T-helper 17 cell (primary cell): ENCODE measurements around the gene BTNL2. TPM values are rescaled to one million over a fixed set of nuclear protein-coding genes. Genes with fewer than 3 reads are reported as not detected.

Experiments used
- ATAC-seq: fragments of 150-1000 bp; cut with Tn5 transposase; 2 replicates; pipeline ENCODE4 v1.10.0; 2021; ENCODE audit warnings: mild to moderate bottlenecking, moderate library complexity
- DNase-seq, 3 donors: peaks; one replicate each; pipeline versions ENCODE4 v3.0.0 to v3.0.0-alpha.2; 2020 to 2021
- H3K9me3 ChIP-seq: one replicate; pipeline ENCODE4 v1.7.0; 2013; ENCODE audit warnings: low read length, mild to moderate bottlenecking; ENCODE audit not compliant: control insufficient read depth, poor library complexity, severe bottlenecking
- H3K27ac Mint-ChIP-seq: one replicate; pipeline ENCODE4 v1.8.0; 2022; ENCODE audit warnings: mild to moderate bottlenecking, moderate library complexity, mixed read lengths
- H3K27me3 Mint-ChIP-seq: one replicate; pipeline ENCODE4 v1.8.0; 2022; ENCODE audit warnings: mixed read lengths
- H3K36me3 Mint-ChIP-seq: one replicate; pipeline ENCODE4 v1.8.0; 2022; ENCODE audit warnings: low read depth, mixed read lengths
- H3K4me1 Mint-ChIP-seq: one replicate; pipeline ENCODE4 v1.8.0; 2022; ENCODE audit warnings: mild to moderate bottlenecking, mixed read lengths
- H3K4me3 Mint-ChIP-seq: one replicate; pipeline ENCODE4 v1.8.0; 2022; ENCODE audit warnings: mild to moderate bottlenecking, moderate library complexity, mixed read lengths
- total RNA-seq, 4 donors: library from RNA in 2 of 4; stranded (reverse) in 2 of 4; gene quantifications; one replicate each; pipeline ENCODE4 v1.2.3 and lab custom pipeline; 2022 to 2026

Gene BTNL2
- total RNA-seq, 2 donors from 2014 or later: not detected

GRCh38 chr6:32405656-32406055 is 1.3 kb downstream of the BTNL2 start:
- H3K9me3 ChIP-seq: no peaks in the 10 kb centered on the region
- DNase-seq (no peak), ATAC-seq (no peak)
- H3K4me1 Mint-ChIP-seq: peaks cover 3% of the 10 kb centered on the region
- peaks cover 64% of the 10 kb centered on the region for H3K27me3 Mint-ChIP-seq
- no peak overlapping the region for H3K27ac Mint-ChIP-seq
- H3K36me3 Mint-ChIP-seq: no peaks in the 10 kb centered on the region
- no peak overlapping the region for H3K4me3 Mint-ChIP-seq

- peaks cover 67% of the 10 kb centered on the region for H3K27me3 Mint-ChIP-seq
- H3K27ac Mint-ChIP-seq: no peak overlapping the region
- H3K9me3 ChIP-seq: no peaks in the 10 kb centered on the region
- no peak overlapping the region for H3K4me3 Mint-ChIP-seq
- H3K36me3 Mint-ChIP-seq: peaks cover 4% of the 10 kb centered on the region
- no peak for ATAC-seq
- no peak for DNase-seq
- peaks cover 3% of the 10 kb centered on the region for H3K4me1 Mint-ChIP-seq
Measured at GRCh38 chr6:32402812-32403211, 4.2 kb downstream of the BTNL2 start.

- DNase-seq (no peak), ATAC-seq (no peak)
- no peak overlapping the region for H3K4me3 Mint-ChIP-seq
- no peaks in the 10 kb centered on the region for H3K9me3 ChIP-seq
- H3K4me1 Mint-ChIP-seq: peaks cover 3% of the 10 kb centered on the region
- H3K27me3 Mint-ChIP-seq: peaks cover 53% of the 10 kb centered on the region
- H3K27ac Mint-ChIP-seq: no peak overlapping the region
- H3K36me3 Mint-ChIP-seq: peaks cover 4% of the 10 kb centered on the region
Measured at GRCh38 chr6:32401284-32401963, 5.6 kb downstream of the BTNL2 start.

DNA sequence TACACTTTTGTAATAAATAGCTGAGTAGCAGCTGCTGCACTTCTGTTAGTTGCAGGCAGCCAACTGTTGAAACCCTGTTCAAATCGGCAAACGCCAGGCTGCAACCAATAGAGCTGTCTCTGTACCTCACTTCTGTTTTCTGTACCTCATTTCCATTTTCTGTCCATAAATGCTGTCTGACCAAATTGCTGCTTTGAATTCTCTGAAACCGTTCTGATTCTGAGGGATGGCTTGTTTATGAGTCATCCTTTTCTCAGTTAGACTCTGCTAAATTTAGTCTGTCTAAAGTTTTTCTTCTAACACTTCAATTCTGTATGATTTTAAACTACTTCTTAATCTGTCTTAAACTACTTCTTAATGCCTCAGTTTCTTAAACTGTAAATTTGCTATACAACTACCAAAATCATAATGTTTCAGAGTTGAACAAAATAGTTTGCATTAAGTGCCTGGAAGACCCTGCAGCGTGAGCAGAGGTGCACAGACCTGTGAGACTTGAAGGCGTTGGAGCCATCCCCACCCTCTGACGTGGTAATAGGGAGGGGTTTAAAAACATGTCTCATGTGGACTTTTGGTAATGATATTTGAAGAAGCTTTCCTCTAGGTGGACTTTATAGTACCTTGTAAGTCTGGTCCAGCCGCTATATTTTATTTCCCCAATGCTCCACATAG is 9.6 kb downstream of the BTNL2 start:
- ATAC-seq: no peak
- no peak for DNase-seq
- H3K27ac Mint-ChIP-seq: no peak overlapping the region

GRCh38 chr6:32396028-32396427 is 11.0 kb downstream of the BTNL2 start:
- Mint-ChIP-seq H3K4me3 (no peak overlapping the region), H3K27me3 (peaks cover 42% of the 10 kb centered on the region), H3K27ac (no peak overlapping the region), H3K4me1 (no peaks in the 10 kb centered on the region), H3K36me3 (peaks cover 4% of the 10 kb centered on the region)
- ATAC-seq (no peak), DNase-seq (no peak)
- no peaks in the 10 kb centered on the region for H3K9me3 ChIP-seq

More for the DNA sequence above, 9.6 kb downstream of the BTNL2 start:
- H3K4me3 Mint-ChIP-seq: no peak overlapping the region
- no peaks in the 10 kb centered on the region for H3K9me3 ChIP-seq
- H3K36me3 Mint-ChIP-seq: peaks cover 4% of the 10 kb centered on the region
- H3K27me3 Mint-ChIP-seq: peaks cover 46% of the 10 kb centered on the region
- peaks cover 3% of the 10 kb centered on the region for H3K4me1 Mint-ChIP-seq

GRCh38 chr6:32393665-32394420 is 13.1 kb downstream of the BTNL2 start:
- DNase-seq (no peak), ATAC-seq (no peak)
- H3K36me3 Mint-ChIP-seq: no peaks in the 10 kb centered on the region
- no peak overlapping the region for H3K27ac Mint-ChIP-seq
- H3K4me3 Mint-ChIP-seq: no peak overlapping the region
- H3K27me3 Mint-ChIP-seq: peaks cover 41% of the 10 kb centered on the region
- H3K4me1 Mint-ChIP-seq: no peaks in the 10 kb centered on the region
- H3K9me3 ChIP-seq: no peaks in the 10 kb centered on the region

DNA sequence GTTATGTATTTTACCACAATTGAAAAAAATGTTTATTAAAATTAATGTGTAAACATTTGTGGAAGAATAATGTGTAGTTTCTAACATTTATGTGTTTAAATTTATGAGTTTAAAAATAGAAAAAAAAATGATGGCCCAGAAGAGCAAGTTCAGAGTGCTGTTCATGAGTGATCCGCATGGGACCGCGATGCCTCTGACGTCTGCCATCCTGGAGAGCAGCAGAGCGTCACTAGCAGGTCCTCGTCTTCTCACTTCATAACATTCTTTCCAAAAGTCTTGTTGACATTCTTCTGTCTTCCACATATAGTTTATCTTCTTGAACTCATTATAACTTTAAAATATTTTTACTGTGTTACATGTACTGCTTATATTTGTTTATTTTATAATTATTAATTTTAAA is 15.5 kb downstream of the BTNL2 start:
- no peak overlapping the region for H3K27ac Mint-ChIP-seq
- H3K9me3 ChIP-seq: no peaks in the 10 kb centered on the region
- H3K4me3 Mint-ChIP-seq: no peak overlapping the region
- H3K4me1 Mint-ChIP-seq: no peaks in the 10 kb centered on the region
- DNase-seq (no peak), ATAC-seq (no peak)
- peaks cover 60% of the 10 kb centered on the region for H3K27me3 Mint-ChIP-seq
- no peaks in the 10 kb centered on the region for H3K36me3 Mint-ChIP-seq

DNA sequence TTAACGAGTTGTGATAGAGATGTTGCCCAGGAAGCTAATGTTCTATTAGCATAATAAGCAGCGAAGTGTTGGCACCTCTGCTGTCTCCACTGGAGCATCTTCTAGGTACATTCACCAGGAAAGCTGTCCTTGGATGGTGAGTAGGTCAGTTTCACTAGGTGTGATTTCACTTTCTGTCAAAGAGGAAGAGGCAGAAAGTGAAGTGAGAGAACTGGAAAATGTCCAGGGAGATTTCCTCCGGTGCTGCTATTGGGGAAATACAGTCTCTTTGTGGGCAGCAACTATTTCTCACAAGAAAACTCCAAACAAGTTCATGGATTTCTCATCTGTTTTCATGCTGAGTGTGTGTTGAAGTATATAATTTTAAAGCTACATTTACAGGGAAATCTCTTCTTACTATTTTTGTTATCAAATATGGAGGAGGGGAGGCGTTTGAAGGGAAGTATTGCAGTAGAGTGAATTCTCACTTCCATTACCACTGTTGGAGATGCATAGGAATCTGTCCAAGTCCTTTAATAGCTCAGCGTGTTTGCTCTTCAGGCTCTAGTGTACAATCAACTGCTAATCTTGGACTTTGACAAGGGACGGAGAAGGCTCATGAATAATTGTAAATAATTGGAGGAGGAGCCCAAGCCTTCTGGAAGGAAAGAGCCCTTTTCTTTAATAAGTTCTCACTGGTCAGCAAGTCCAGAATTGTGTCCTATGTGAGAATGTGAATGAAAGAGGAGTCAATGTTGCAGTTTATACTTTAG is 19.2 kb downstream of the BTNL2 start:
- DNase-seq: no peak
- no peak for ATAC-seq
- H3K4me1 Mint-ChIP-seq: no peaks in the 10 kb centered on the region
- H3K27me3 Mint-ChIP-seq: peaks cover 53% of the 10 kb centered on the region
- H3K9me3 ChIP-seq: no peaks in the 10 kb centered on the region
- no peak overlapping the region for H3K27ac Mint-ChIP-seq
- H3K36me3 Mint-ChIP-seq: no peaks in the 10 kb centered on the region
- no peak overlapping the region for H3K4me3 Mint-ChIP-seq

DNA sequence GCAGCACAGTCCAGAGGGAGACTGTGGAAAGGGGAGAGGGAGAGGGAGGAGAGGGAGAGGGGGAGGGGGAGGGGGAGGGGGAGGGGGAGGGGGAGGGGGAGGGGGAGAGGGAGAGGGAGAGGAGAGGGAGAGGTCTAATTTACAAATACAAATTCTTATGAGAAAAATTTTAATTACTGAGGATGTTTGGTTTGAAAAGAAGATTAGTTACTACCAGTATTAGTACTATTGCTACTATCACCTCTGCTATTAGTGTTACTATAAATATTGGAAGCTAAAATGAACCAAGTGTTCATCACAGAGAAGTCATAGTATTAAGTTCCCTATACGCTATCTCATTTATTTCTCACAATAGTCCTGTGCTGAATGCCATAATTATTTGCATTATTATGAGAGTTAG is 20.9 kb downstream of the BTNL2 start:
- DNase-seq (no peak), ATAC-seq (no peak)
- no peak overlapping the region for H3K4me3 Mint-ChIP-seq
- no peaks in the 10 kb centered on the region for H3K36me3 Mint-ChIP-seq
- H3K9me3 ChIP-seq: no peaks in the 10 kb centered on the region
- no peaks in the 10 kb centered on the region for H3K4me1 Mint-ChIP-seq
- no peak overlapping the region for H3K27ac Mint-ChIP-seq
- H3K27me3 Mint-ChIP-seq: peaks cover 56% of the 10 kb centered on the region

GRCh38 chr6:32382757-32383420 is 24.1 kb downstream of the BTNL2 start:
- no peaks in the 10 kb centered on the region for H3K9me3 ChIP-seq
- H3K4me3 Mint-ChIP-seq: no peak overlapping the region
- ATAC-seq (no peak), DNase-seq (no peak)
- no peak overlapping the region for H3K27ac Mint-ChIP-seq
- H3K36me3 Mint-ChIP-seq: no peaks in the 10 kb centered on the region
- H3K27me3 Mint-ChIP-seq: peaks cover 40% of the 10 kb centered on the region
- no peaks in the 10 kb centered on the region for H3K4me1 Mint-ChIP-seq

DNA sequence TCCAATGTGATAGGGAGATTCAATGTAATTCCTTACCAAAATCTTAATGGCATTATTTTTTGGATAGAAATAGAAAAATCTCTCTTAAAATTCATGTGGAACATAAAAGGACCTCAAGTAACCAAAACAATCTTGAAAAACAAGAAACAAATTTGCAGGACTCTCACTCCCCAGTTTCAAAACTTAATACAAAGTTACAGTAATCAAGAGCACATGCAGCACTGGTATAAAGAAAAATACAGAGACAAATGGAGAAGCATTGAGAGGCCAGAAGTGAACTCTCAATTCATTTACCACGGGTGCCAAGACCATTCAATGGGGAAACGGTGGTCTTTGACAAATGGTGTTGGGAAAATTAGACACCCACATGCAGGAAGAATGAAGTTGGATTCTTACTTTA is 27.4 kb downstream of the BTNL2 start:
- H3K27me3 Mint-ChIP-seq: peaks cover 52% of the 10 kb centered on the region
- no peak overlapping the region for H3K27ac Mint-ChIP-seq
- peaks cover 4% of the 10 kb centered on the region for H3K36me3 Mint-ChIP-seq
- H3K4me3 Mint-ChIP-seq: no peak overlapping the region
- no peak for DNase-seq
- no peaks in the 10 kb centered on the region for H3K9me3 ChIP-seq
- peaks cover 3% of the 10 kb centered on the region for H3K4me1 Mint-ChIP-seq
- ATAC-seq: no peak

- no peak for ATAC-seq
- H3K4me3 Mint-ChIP-seq: no peak overlapping the region
- H3K27me3 Mint-ChIP-seq: peaks cover 62% of the 10 kb centered on the region
- peak overlapping the region; percentile 47 for H3K27ac Mint-ChIP-seq
- H3K9me3 ChIP-seq: no peaks in the 10 kb centered on the region
- no peak for DNase-seq
- peaks cover 6% of the 10 kb centered on the region for H3K36me3 Mint-ChIP-seq
- H3K4me1 Mint-ChIP-seq: peaks cover 3% of the 10 kb centered on the region
Measured at GRCh38 chr6:32375739-32376529, 31.0 kb downstream of the BTNL2 start.
